Gastroesophageal sphincter (tissue), 4 donors: ENCODE results near the gene SOX13. TPM values are rescaled to one million over a fixed set of nuclear protein-coding genes. Genes with fewer than 3 reads are reported as not detected.

ENCODE experiments used
- ATAC-seq: fragments of 150-250 bp; one replicate; pipeline ENCODE4 v1.9.1; 2016; ENCODE audit warnings: mild to moderate bottlenecking, moderate library complexity
- H3K27ac ChIP-seq, 4 donors: fragments of 200-600 bp; sonication (generic) in 3 of 4; 1 replicate in 3 of 4; 2 replicates in 1 of 4; pipeline ENCODE4 v1.5.1; 2016 to 2019
- H3K27me3 ChIP-seq: fragments of 200-600 bp; sonication (generic); one replicate; pipeline ENCODE4 v1.5.1; 2019
- H3K36me3 ChIP-seq, 2 donors: fragments of 200-600 bp; sonication (generic); one replicate each; pipeline ENCODE4 v1.5.1; 2019; ENCODE audit warnings: control low read depth in 1 of 2
- H3K4me1 ChIP-seq, 3 donors: fragments of 200-600 bp; sonication (generic); 1 replicate in 2 of 3; 2 replicates in 1 of 3; pipeline ENCODE4 v1.5.1; 2016 to 2019; ENCODE audit warnings: control low read depth in 2 of 3
- H3K4me3 ChIP-seq, 2 donors: fragments of 200-600 bp; sonication (generic); one replicate each; pipeline ENCODE4 v1.5.1; 2019; ENCODE audit warnings: mild to moderate bottlenecking in 1 of 2, moderate library complexity in 1 of 2
- H3K9me3 ChIP-seq, 3 donors: fragments of 200-600 bp; sonication (generic); one replicate each; pipeline ENCODE4 v1.5.1; 2017 to 2019; ENCODE audit warnings: control low read depth in 2 of 3
- CTCF ChIP-seq, 4 experiments: fragments of 200-600 bp in 2 of 4; fragments of 450-650 bp in 2 of 4; sonication (generic) in 1 of 4; IDR thresholded peaks; one replicate each; pipeline ENCODE4 v1.5.1; 2017 to 2019; ENCODE audit warnings: antibody characterized with exemption in 4 of 4, mild to moderate bottlenecking in 2 of 4, moderate library complexity in 2 of 4
- EP300 ChIP-seq: sonication (generic); formaldehyde crosslinking; IDR thresholded peaks from one replicate; pipeline ENCODE4 v1.6.1; 2017; ENCODE audit warnings: antibody characterized with exemption, mild to moderate bottlenecking
- POLR2A ChIP-seq, 2 donors: fragments of 450-650 bp; IDR thresholded peaks; one replicate each; pipeline ENCODE4 v1.6.1; 2017; ENCODE audit warnings: antibody characterized with exemption in 2 of 2, mild to moderate bottlenecking in 2 of 2, moderate library complexity in 1 of 2
- POLR2AphosphoS5 ChIP-seq: sonication (generic); formaldehyde crosslinking; IDR thresholded peaks from one replicate; pipeline ENCODE4 v1.6.1; 2017; ENCODE audit warnings: antibody characterized with exemption
- WGBS, 2 donors: methylation state at CpG; one replicate each; pipeline ENCODE4 v1.1.5; 2018; ENCODE audit warnings: low coverage in 1 of 2; 5-methylcytosine and 5-hydroxymethylcytosine counted together
- total RNA-seq, 4 donors: library from RNA; depleted of rRNA; stranded (reverse); fragments of >200 nt; gene quantifications; one replicate each; pipeline ENCODE4 v1.1.0, GENCODE V29; 2016

The SOX13 gene
- total RNA-seq, 4 donors from 2014 or later, result 15.3 to 20.4 (median 17.3) TPM

- Histone ChIP-seq H3K36me3 (no peaks in the 10 kb centered on the region), H3K27me3 (peaks cover 25% of the 10 kb centered on the region), H3K4me3 (no peak overlapping the region), H3K27ac (peak overlapping the region in 3 of 4 donors; percentile 43 to 68 (median 64)), H3K9me3 (no peaks in the 10 kb centered on the region), H3K4me1 (peaks cover 0 to 58% (median 16%) of the 10 kb centered on the region in 3 donors)
- TF ChIP-seq POLR2AphosphoS5, result no peak
- TF ChIP-seq EP300, result no peak
- TF ChIP-seq CTCF (IDR thresholded peaks at IDR 0.05), result no peak
- no peak for TF ChIP-seq POLR2A (IDR thresholded peaks at IDR 0.05)
- 28 to 67% methylated on average over 1 to 3 of the region's 3 CpGs for WGBS, 2 donors
- ATAC-seq, result no peak
These were observed 30.0 kb downstream of the SOX13 start for GRCh38 chr1:204102739-204103430.

- Histone ChIP-seq H3K27me3 (peaks cover 25% of the 10 kb centered on the region), H3K4me1 (peaks cover 0 to 63% (median 19%) of the 10 kb centered on the region in 3 donors), H3K27ac (peak overlapping the region in 3 of 4 donors; percentile 43 to 68 (median 64)), H3K4me3 (no peak overlapping the region), H3K36me3 (no peaks in the 10 kb centered on the region), H3K9me3 (no peaks in the 10 kb centered on the region)
- TF ChIP-seq POLR2A (IDR thresholded peaks at IDR 0.05) (no peak), POLR2AphosphoS5 (no peak), EP300 (no peak), CTCF (IDR thresholded peaks at IDR 0.05) (no peak)
- ATAC-seq, result peak; percentile 20
- 47 to 57% methylated on average over 2 of the region's 2 CpGs for WGBS, 2 donors
These were observed 30.5 kb downstream of the SOX13 start for GRCh38 chr1:204103431-204103741.

- peak overlapping the region in 3 of 4 donors; percentile 43 to 68 (median 64) for H3K27ac ChIP-seq
- peaks cover 25% of the 10 kb centered on the region for H3K27me3 ChIP-seq
- no peak for TF ChIP-seq POLR2AphosphoS5
- no peak for TF ChIP-seq POLR2A (IDR thresholded peaks at IDR 0.05)
- no peak for TF ChIP-seq EP300
- no peak for TF ChIP-seq CTCF (IDR thresholded peaks at IDR 0.05)
- H3K4me3 ChIP-seq, result no peak overlapping the region
- 14 to 61% methylated on average over 1 to 9 of the region's 14 CpGs for WGBS, 2 donors
- H3K36me3 ChIP-seq, result no peaks in the 10 kb centered on the region
- H3K4me1 ChIP-seq, result peaks cover 0 to 74% (median 20%) of the 10 kb centered on the region in 3 donors
- ATAC-seq, result peak; percentile 54
- no peaks in the 10 kb centered on the region for H3K9me3 ChIP-seq
These were observed 31.6 kb downstream of the SOX13 start for GRCh38 chr1:204104331-204105130.

GRCh38 chr1:204105131-204105515, 32.2 kb downstream of the SOX13 start:
- TF ChIP-seq CTCF (IDR thresholded peaks at IDR 0.05) (no peak), POLR2A (IDR thresholded peaks at IDR 0.05) (no peak), POLR2AphosphoS5 (no peak), EP300 (no peak)
- Histone ChIP-seq H3K4me1 (peaks cover 0 to 69% (median 20%) of the 10 kb centered on the region in 3 donors), H3K4me3 (no peak overlapping the region), H3K27ac (peak overlapping the region in 3 of 4 donors; percentile 43 to 68 (median 64)), H3K36me3 (no peaks in the 10 kb centered on the region), H3K27me3 (peaks cover 25% of the 10 kb centered on the region), H3K9me3 (no peaks in the 10 kb centered on the region)
- WGBS, 2 donors, result 63 to 78% methylated on average over 2 to 3 of the region's 6 CpGs
- no peak for ATAC-seq
